ENCODE measurements around the gene SLC25A12.

SLC25A12 gene

DNA sequence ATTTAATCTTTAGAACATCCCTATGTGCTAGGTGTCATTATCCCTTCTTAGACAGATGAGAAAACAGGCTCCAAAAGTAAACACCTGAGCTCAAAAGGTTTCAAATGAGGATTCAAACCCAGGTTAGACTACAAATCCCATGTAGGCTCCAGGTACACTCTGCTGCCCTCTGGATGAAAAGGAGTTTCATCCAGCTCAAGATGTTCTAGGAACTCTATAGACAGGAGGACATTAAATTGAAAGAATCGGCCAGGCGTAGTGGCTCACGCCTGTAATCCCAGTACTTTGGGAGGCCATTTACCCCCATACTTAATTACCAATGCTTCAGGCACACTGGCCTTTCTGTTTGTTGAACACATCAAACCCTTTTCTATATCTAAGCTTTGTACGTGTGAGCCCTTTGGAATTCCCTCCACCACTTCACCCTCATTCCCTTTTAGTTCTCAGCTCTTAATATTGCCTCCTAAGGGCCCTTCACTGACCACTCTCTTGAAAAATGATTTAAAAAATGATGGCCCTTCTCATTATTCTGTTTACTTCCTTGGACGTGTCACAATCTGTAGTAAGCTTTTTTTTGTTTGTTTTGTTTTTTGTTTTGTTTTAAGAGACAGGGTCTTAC lies 10.7 kb downstream of the SLC25A12 start:
- no peak for DNase-seq

DNA sequence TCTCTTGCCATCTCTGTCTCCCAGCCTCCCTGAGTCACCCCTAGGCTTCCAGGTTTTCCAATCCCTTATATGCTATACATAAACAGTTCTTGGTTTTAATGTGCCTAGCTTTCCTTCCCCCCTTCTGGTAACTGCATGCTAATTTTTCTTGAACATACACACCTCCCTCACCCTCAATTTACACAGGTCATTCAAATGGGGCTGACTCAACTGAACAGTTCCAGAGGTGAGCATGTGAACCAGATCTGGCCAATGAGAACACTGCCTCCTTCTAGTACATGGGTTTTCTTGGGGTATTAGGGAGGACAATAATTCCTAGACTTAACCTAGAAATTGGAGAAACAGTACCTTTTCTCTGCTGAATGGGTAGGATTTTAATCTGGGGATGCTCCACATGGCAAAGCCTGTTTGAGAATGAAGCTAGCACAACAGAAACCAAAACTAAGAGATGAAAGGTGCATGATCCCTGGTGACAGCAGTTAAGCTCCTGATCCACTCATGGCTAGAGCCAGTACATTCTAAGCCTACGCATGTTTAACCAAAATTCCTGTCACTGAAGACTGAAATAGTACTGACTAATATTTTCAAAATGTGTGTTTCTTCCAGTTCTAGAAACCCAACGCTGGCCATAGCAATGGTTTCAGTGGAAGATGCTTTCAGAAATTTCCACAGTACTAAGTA lies 11.8 kb downstream of the SLC25A12 start:
- DNase-seq, result no peak

DNA sequence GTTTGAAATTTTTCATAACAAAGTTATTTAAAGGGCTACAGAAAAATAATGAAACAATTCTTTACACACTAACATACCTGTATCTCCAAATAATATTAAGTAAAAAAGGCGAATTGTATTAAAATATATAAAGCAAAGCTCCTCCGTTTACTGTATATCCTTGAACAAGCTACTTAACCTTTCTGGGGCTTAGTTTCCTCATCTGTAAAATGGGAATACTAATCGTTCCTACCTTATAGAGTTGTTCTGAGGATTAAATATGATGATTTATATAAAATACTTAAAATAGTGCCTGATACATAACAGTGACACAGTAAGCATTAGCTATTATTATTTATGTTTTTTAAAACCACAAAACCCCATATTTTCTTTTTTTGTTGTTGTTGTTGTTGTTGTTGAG lies 13.3 kb downstream of the SLC25A12 start:
- no peak for DNase-seq

DNA sequence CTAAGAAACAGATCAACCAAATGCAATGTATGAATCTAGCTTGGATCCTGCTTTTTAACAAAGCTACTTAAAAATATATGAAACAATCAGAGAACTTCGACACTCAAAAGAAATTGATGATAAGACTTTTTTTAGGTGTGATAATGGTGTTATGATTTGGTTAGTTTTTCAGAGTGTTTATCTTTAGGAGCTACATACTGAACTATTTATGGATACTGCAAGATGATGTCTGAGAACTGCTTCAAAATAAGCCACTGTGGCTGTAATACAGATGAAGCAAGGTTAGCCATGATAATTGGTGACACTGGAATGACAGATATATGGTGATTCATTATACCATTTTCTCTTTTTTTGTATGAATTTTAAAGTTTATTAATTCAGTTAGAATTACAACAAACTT lies 14.2 kb downstream of the SLC25A12 start:
- no peak for DNase-seq

DNA sequence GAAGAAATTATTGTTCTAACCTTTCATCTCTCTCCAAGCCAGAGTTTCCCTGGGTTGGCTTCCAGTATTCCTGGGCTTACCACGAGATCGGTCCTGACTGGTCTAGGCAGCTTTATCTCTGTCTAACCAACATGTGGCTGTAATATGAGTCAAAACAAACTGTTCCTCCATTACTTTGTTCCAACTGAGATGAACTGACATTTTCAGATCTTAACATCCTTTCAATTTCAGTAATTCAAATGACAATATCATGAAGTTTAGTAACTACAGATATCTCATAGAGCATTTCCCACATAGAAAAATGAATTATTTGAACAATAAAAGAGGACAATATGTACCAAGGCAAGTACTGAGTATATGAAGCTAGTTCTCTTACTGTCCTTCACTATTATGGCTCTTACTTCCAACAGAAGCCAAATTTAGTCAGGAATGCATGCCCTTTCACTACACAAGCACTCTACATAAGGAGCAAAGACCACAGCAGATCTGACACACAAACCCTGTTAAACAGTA lies 15.5 kb downstream of the SLC25A12 start:
- DNase-seq, result peak; percentile 3

DNA sequence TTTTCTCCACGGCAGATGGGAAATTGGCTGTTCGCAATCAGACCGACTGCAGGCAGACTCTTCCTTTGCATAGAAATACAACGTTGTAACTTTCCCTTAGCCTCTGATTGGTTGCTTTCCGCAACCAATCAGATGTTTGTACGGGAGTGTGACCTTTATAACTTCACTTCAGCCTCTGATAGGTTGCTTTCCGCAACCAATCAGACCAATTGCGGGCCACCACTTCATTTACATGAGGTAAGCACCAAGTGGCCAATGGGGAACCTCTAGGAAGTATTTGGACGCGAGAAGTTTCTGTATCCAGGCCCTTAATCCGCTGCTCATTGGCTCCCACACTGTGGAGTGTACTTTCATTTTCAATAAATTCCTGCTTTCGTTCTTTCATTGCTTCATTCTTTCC lies 19.1 kb downstream of the SLC25A12 start:
- no peak for DNase-seq

DNA sequence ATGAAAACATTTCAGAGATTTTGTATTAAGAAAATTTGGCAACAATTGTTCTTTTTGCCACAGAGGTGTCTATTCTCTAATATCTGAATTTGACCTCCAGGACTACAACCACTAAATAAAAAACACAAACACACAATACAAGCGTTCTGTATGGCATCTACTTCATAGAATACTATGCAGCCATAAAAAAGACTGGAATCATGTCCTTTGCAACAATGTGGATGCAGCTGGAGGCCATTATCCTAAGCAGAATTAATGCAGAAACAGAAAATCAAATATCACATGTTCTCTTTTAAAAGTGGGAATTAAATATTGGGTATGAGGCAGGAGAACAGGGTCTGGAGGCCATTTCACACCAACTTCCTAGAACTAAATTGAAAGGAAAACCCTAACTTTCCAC lies 19.5 kb downstream of the SLC25A12 start:
- no peak for DNase-seq

DNA sequence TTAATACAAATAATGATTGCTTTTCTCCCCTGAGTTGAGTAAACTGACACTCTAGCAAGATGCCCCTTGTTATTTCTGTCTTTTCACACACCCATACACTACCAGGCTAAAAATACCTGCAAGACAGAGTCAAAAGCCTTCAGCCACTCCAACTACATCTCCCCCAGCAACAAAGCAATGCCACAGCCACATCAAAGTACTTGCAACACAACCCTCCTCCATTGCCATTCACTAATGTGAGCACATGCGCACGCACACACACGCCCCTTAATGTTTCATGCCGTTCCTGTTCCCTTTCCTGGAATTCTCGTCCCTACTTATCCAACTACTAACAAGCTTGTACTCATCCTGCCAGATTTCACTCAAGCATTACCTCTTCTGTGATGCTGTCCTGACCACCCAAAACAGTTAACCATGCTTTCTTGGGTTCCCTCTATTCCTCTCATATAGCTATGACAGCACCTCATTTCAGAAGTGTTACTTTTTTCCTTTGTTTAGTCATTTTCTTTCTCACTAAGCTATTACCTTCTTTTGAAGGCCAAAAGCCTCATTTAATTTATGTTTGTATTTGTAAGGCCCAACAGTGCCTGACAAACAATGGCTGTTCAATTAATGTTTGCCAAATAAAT lies 29.6 kb downstream of the SLC25A12 start:
- no peak for DNase-seq

DNA sequence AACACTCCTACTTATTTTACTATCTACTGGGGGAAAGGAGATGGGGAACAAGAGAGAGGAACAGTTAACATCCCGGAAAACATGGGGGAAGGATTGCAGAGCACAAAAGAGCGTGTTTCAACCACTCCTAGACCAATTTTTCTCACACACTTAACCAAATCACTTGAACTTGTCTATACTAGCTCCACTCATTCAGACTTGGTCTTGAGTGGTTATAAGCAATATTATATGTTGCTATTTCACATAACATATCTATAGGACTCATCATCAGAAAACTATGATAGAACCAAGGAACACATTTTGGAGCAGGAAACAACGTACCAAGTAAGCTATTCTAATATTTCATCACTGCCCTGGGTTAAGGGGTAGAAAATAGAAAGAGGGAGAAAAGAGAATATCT lies 31.5 kb downstream of the SLC25A12 start:
- no peak for DNase-seq

DNA sequence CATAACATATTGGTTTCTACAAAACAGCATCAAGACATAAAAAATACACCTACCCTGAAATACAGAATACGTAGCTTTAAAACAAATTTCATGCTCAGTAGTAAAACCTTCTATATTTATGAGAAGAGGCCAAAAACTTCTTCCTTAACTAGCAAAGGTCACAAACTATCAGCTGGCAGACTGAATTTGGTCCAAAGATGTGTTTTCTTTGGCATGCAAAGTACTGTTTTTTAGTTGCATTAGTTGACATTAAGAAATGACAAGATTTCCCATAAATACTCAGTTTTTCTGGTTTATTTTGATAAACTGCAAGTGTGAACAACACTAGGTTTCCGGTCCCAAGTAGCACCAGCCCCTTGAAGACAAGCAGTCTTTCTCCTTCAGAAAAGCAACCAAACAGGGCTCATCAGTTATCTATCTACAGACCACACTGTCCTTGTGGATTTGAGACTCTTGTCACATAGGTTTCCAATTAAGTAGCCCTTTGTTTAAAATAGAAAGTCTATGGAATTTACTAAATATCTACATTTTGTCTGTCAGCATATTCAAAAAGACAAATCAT lies 35.6 kb downstream of the SLC25A12 start:
- no peak for DNase-seq

DNA sequence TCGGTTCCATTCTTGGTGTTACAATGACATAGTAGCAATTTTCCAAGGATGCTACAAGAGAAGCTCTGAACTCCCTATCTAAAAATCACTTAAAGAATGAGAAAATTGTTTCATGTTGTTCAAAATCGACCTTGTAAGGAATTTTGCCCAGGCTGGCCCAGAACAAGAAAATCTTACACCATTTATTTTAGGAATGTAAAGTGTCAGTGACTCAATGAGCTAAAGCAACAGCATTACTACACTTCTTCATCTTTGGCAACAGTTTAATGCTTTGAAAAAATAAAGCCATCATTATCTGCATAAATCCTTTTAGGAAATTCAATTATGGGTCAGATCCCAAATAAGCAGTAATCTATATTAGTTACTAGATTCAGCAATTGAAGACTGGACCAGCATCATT lies 38.6 kb downstream of the SLC25A12 start:
- no peak for DNase-seq

DNA sequence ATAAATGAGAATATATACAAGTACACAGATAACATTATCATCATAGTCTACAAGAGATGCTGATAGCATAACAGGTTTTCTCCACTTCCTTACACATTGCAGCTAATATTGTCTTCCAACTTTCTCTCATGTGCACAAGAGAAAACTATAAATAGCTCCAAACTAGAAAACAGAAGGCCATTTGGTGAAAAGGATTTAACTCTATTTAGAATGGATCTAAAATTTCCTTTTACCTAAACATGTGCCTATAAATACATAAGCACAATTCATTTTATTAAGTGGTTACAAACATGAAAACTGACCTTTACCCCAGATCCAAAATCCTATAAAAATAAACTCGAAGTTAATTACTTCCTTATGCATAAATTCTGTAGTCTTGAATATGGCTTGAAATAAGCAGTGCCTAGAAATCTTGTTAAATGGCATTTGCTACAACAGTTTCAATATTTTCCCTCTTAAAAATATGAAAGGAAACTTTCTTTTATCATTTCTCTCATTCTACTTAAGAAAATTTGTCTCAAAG lies 41.6 kb downstream of the SLC25A12 start:
- DNase-seq, result no peak

DNA sequence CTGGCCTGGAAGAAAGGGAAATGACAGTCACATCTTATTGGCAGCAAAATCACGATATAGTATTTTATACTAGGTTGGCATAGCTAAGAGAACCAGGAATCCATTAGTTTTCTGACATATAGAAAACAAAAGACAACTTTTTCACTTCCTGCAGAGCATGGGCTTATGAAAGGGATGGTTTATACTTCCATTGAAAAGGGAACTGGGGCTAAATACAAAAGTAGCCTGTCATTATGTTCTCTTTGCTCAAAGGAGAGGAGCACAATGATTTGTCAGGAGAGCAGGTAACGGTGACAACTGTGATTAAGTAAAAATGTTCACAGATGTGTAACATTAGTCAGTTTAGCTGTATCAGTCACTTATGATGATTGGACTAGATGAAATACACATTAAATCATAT lies 46.4 kb downstream of the SLC25A12 start:
- DNase-seq, result no peak

DNA sequence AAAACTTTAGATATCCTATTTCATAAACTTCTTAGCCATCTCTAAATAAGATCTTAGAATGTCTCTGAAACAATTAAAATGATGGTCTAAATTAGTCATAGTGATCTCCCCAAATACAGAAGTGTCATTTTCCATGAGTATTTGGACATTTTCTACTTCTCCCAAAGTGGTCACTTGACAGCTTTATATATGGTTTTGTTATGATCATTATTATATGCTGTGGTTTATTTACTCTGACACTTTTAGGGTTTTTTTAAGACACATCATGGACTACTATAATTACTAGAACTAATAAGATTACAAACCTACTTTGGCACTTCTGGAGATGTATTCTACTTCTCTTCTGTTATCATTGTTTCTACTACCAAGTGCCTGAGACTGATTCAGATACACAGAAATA lies 47.1 kb downstream of the SLC25A12 start:
- DNase-seq, result no peak

DNA sequence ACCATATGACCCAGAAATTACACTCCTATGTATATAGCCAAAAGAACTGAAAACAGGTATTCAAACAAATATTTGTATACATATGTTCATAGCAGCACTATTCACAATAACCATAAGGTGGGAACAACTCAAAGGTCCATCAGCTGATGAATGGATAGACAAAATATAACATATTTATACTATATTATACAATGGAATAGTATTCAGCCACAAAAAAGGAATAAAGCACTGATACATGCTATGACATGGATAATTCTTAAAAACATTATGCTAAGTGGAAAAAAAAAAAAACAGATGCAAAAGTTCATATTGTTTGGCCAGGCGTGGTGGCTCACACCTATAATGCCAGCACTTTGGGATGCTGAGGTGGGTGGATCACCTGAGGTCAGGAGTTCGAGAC lies 52.0 kb downstream of the SLC25A12 start:
- DNase-seq, result no peak

DNA sequence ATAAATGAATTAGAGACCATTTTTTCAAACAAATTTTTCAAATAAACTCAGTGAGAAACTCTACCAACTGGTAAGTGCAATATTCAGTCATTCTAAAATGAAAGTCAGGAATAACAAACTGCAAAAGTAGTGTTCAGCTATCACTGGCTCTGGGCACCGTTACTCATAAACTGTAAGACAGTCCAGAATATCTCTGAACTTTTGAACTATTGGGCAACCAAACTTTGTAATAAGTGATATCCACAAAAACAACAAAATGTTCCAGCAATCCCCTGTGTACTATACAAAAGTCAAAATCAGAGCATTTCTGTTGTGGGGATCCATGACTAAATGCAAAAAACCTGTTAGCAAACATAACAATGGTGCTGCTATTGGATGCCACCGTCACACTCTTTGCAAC lies 56.3 kb downstream of the SLC25A12 start:
- DNase-seq, result no peak

DNA sequence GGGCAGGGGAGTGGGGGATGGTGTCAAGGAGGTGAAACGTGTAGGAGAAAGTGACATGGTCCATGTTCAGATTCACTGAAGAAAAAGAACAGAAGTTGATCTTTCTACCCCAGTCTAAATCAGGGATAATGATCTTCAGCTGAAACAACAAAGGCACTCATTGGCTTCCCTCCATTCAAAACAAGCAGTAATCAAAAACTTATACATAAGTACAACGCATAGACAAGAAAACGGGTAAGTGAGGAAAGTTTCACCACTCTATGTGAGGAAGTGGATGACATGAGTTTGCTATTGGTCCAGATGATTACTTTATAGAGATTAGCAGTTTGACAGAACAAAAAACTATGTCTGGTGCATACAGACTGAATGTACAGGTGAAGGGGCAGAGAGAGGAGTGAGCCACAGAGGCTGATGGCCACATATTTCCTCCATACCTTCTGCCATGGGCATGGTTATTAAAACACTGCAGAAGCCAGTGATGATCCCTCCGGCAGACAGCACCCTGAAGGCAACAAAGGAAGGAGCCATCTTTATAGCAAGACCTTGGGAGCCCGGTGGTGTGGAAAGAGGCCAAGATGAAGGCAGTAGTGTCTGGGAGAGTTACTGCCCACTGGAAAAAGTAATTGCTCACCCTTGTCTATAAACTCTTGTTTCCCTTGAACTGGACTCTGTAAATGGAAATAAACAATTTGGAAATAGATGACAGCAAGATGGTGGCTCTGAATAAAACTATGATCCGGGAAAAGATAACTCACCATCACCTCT lies 57.7 kb downstream of the SLC25A12 start:
- no peak for DNase-seq

DNA sequence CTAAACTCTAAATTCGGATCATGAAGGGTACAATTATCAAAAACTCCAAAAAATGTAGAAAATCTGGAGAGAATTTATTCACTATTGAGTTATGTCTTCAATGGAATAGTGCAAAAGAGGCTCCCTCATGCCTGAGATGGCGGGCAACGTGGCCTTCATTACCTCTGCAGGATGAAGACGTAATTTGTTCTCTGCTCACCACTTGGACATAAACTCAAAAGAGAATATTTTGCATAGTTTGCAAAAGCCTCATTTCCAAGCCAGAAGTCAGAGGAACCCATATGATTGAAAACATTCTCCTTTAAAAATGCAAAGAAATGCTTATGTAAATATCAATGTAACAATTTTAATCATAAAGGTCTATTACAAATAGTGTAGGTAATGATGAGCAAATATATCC lies 58.7 kb downstream of the SLC25A12 start:
- no peak for DNase-seq

DNA sequence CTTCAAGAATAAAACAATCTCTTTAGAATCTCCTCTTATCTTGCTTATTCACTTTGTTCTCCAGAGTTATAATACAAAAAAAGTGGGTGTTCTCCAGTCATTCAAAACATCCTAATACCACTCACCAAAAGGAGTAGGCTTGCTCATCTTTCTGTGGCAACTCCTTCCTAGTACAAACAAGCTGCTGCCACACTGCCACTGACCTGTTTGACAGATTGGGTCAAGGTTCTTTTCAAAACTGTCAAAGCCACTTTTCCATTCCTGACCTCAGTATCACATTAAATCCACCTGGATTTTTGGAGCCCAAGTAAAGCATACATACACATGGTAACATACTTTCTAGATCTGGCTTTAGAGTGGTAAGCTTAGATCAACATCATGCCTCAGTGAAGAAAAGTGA lies 59.8 kb downstream of the SLC25A12 start:
- no peak for DNase-seq

DNA sequence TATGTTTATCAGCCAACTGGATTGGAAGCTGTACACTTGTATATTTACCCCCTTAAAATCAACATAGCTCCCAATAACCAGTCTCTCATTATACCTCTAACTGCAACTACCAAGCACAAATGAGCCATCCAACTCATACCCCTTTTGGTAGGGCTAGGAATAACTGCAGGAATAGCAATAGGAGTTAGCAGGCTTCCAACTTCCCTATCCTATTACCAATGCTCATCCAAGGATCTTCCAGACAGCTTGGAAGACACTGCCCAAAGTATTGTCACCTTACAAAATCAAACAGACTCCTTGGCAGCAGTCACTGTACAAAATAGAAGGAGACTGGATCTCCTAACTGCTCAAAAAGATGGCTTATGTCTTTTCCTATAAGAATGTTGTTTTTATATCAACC lies 61.6 kb downstream of the SLC25A12 start:
- DNase-seq, result no peak

DNA sequence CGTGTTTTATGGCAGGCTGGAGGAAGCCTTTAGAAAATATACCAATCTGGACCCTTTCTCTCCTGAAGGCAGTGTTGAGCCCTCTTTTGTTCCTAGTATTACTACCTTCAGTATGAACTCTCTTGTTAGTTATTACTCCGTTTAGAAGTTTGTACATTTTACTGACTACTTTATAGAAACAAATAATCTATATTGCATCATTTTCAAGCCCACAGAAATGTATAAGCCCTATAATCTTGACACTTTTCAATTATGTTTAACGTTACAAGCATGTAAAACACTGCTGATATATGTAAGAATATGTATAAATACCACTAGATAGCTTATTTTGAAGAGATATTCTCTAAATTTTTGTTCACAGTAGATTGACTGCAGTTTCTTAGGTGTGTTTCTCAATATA lies 64.0 kb downstream of the SLC25A12 start:
- DNase-seq, result no peak

DNA sequence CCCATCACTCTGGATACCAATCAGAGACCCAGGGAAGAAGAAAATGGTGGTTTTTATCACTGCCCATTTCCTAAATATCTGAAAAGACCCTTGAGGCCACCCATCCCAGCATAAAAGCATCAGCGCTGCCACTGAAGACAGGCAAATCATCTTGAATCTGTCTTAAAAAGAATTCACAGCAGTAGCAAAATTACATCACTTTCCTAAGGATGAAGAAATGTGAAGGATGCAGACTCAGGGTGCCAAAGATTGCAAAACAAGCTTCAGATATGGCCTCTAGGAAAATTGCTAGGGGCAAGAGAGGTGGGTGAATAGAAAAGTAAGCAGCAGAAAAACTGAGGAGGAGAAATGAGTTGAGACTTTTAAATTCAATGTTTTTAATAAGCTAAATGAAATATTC lies 70.0 kb downstream of the SLC25A12 start:
- no peak for DNase-seq

All from NCI-H345 (cell line).